Left ventricle myocardium inferior (tissue), 1 donor: ENCODE data around the gene OR6B3. TPM values are rescaled to one million over a fixed set of nuclear protein-coding genes. Genes with fewer than 3 reads are reported as not detected.
"Not testable (repeated sequence)": the region's sequence is repeated elsewhere in the genome, so short reads cannot be mapped to it uniquely, and the experiment has no call there.

Experiments
- DNase-seq: peaks from one replicate; pipeline ENCODE4 v3.0.0-alpha.2; 2020
- H3K27ac ChIP-seq: fragments of 200-600 bp; replicated peaks from 2 replicates; pipeline ENCODE4 v1.8.0; 2021
- H3K27me3 ChIP-seq: fragments of 200-600 bp; 2 replicates; pipeline ENCODE4 v1.8.0; 2021; ENCODE audit warnings: low read depth
- H3K36me3 ChIP-seq: fragments of 200-600 bp; 2 replicates; pipeline ENCODE4 v1.8.0; 2021
- H3K4me1 ChIP-seq: fragments of 200-600 bp; 2 replicates; pipeline ENCODE4 v1.8.0; 2021
- H3K4me3 ChIP-seq: fragments of 200-600 bp; 2 replicates; pipeline ENCODE4 v1.8.0; 2021; ENCODE audit warnings: mild to moderate bottlenecking, moderate library complexity
- H3K9me3 ChIP-seq: fragments of 200-600 bp; replicated peaks from 2 replicates; pipeline ENCODE4 v1.8.0; 2021
- CTCF ChIP-seq: fragments of 200-600 bp; IDR thresholded peaks from 2 replicates; pipeline ENCODE4 v1.8.0; 2021; ENCODE audit warnings: antibody characterized with exemption, mild to moderate bottlenecking, borderline replicate concordance
- intact Hi-C: fragments of 100-400 bp; cut with micrococcal nuclease; formaldehyde crosslinking; loops from one replicate; pipeline ENCODE4 v1.11.0; 2022
- total RNA-seq: library from RNA; stranded (reverse); fragmentation: NEBNext Ultra II Directional; extraction: Animal tissue kit (Norgen Biotek cat#: 25700); gene quantifications from one replicate; pipeline ENCODE4 v1.2.1, GENCODE V29; 2021
- donor health status: DM: no; HTN: yes; CAD: no; lungs with severe emphysema.

OR6B3 gene
- total RNA-seq, 1 donor from 2014 or later: not detected

- Histone ChIP-seq H3K4me3 (no peak overlapping the region), H3K27me3 (peaks cover 99% of the 10 kb centered on the region), H3K36me3 (no peaks in the 10 kb centered on the region), H3K9me3 (no peaks in the 10 kb centered on the region), H3K4me1 (no peaks in the 10 kb centered on the region), H3K27ac (no peak overlapping the region)
- intact Hi-C loops: no loop called here
- TF ChIP-seq CTCF: no peak
- no peak for DNase-seq
Observed at GRCh38 chr2:240052524-240052923, 797 bp downstream of the OR6B3 start.

- H3K27me3 ChIP-seq: peaks cover 99% of the 10 kb centered on the region
- no peak overlapping the region for H3K4me3 ChIP-seq
- H3K4me1 ChIP-seq: no peaks in the 10 kb centered on the region
- no peaks in the 10 kb centered on the region for H3K36me3 ChIP-seq
- no peak overlapping the region for H3K27ac ChIP-seq
- no peak for DNase-seq
- intact Hi-C loops: no loop called here
- H3K9me3 ChIP-seq: no peaks in the 10 kb centered on the region
- no peak for TF ChIP-seq CTCF
Observed at GRCh38 chr2:240051697-240052096, 1.6 kb downstream of the OR6B3 start.

- intact Hi-C loops: no loop called here
- Histone ChIP-seq H3K27ac (no peak overlapping the region), H3K4me3 (no peak overlapping the region), H3K27me3 (peaks cover 95% of the 10 kb centered on the region), H3K9me3 (no peaks in the 10 kb centered on the region), H3K4me1 (no peaks in the 10 kb centered on the region), H3K36me3 (no peaks in the 10 kb centered on the region)
- no peak for TF ChIP-seq CTCF
- no peak for DNase-seq
Observed at GRCh38 chr2:240050278-240050677, 3.0 kb downstream of the OR6B3 start.

- H3K27ac ChIP-seq: no peak overlapping the region
- TF ChIP-seq CTCF: no peak
- H3K4me1 ChIP-seq: no peaks in the 10 kb centered on the region
- intact Hi-C loops: no loop called here
- H3K27me3 ChIP-seq: peaks cover 93% of the 10 kb centered on the region
- DNase-seq: no peak
- H3K4me3 ChIP-seq: no peak overlapping the region
- no peaks in the 10 kb centered on the region for H3K36me3 ChIP-seq
- no peaks in the 10 kb centered on the region for H3K9me3 ChIP-seq
Observed at GRCh38 chr2:240048237-240048636, 5.1 kb downstream of the OR6B3 start.

GRCh38 chr2:240045098-240045497 lies 8.2 kb downstream of the OR6B3 start:
- DNase-seq: no peak
- Histone ChIP-seq H3K27me3 (peaks cover 84% of the 10 kb centered on the region), H3K27ac (no peak overlapping the region), H3K36me3 (no peaks in the 10 kb centered on the region), H3K4me1 (no peaks in the 10 kb centered on the region), H3K9me3 (no peaks in the 10 kb centered on the region), H3K4me3 (no peak overlapping the region)
- intact Hi-C loops: no loop called here
- no peak for TF ChIP-seq CTCF

GRCh38 chr2:240044096-240044495 lies 9.2 kb downstream of the OR6B3 start:
- intact Hi-C loops, H3K36me3 ChIP-seq, H3K9me3 ChIP-seq, H3K4me1 ChIP-seq, H3K4me3 ChIP-seq, DNase-seq, H3K27ac ChIP-seq: not testable (repeated sequence)
- peaks cover 83% of the 10 kb centered on the region for H3K27me3 ChIP-seq
